ENCODE measurements around the gene CYTIP.
"Not testable (repeated sequence)": the region's sequence is repeated elsewhere in the genome, so short reads cannot be mapped to it uniquely, and the experiment has no call there.

DNA sequence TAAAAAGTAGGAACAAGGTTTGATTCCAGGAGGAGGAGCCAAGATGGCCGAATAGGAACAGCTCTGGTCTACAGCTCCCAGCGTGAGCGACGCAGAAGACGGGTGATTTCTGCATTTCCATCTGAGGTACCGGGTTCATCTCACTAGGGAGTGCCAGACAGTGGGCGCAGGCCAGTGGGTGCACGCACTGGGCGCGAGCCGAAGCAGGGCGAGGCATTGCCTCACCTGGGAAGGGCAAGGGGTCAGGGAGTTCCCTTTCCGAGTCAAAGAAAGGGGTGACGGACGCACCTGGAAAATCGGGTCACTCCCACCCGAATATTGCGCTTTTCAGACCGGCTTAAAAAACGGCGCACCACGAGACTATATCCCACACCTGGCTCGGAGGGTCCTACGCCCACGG, 75.4 kb downstream of the CYTIP start:
- TF ChIP-seq ETV6 (CRISPR knock-in tag; IDR thresholded peaks at IDR 0.05); MAX (CRISPR knock-in tag; IDR thresholded peaks at IDR 0.05); ATF2 (CRISPR knock-in tag; IDR thresholded peaks at IDR 0.05; ENCODE audit: borderline replicate concordance, low read depth); ZNF423 (CRISPR knock-in tag; IDR thresholded peaks at IDR 0.05); CBFB (CRISPR knock-in tag; IDR thresholded peaks at IDR 0.05; ENCODE audit: low read depth); NFYB (CRISPR knock-in tag; conservative IDR thresholded peaks at IDR 0.05; ENCODE audit: low read depth); CREB1 (CRISPR knock-in tag; IDR thresholded peaks at IDR 0.05): not testable (repeated sequence)
- TF ChIP-seq, protein P1, sequence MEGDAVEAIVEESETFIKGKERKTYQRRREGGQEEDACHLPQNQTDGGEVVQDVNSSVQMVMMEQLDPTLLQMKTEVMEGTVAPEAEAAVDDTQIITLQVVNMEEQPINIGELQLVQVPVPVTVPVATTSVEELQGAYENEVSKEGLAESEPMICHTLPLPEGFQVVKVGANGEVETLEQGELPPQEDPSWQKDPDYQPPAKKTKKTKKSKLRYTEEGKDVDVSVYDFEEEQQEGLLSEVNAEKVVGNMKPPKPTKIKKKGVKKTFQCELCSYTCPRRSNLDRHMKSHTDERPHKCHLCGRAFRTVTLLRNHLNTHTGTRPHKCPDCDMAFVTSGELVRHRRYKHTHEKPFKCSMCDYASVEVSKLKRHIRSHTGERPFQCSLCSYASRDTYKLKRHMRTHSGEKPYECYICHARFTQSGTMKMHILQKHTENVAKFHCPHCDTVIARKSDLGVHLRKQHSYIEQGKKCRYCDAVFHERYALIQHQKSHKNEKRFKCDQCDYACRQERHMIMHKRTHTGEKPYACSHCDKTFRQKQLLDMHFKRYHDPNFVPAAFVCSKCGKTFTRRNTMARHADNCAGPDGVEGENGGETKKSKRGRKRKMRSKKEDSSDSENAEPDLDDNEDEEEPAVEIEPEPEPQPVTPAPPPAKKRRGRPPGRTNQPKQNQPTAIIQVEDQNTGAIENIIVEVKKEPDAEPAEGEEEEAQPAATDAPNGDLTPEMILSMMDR (IDR thresholded peaks at IDR 0.05), result not testable (repeated sequence)
